GM12892 (cell line): ENCODE data around the gene ZNRF1.

ENCODE experiments used
- POLR2A ChIP-seq: IDR thresholded peaks from 2 replicates; pipeline ENCODE4 v1.6.1; 2011; ENCODE audit warnings: low read depth, low read length, control low read depth
- POLR2AphosphoS5 ChIP-seq: IDR thresholded peaks from 2 replicates; pipeline ENCODE4 v1.6.1; 2011; ENCODE audit warnings: low read depth, low read length, control low read depth
- TAF1 ChIP-seq: IDR thresholded peaks from 2 replicates; pipeline ENCODE4 v1.6.1; 2011; ENCODE audit warnings: low read depth, mild to moderate bottlenecking, control low read depth, low read length, borderline replicate concordance

GRCh38 chr16:75062135-75062975 is 63.5 kb downstream of the ZNRF1 start:
- TF ChIP-seq POLR2AphosphoS5 (no peak), POLR2A (no peak), TAF1 (no peak)
